Activated CD4-positive, alpha-beta T cell treated with anti-CD3 and anti-CD28 coated beads, Interleukin-2, Interleukin-6, amounts not matched to agents 100 ng/mL and 50 ng/mL, durations not matched to agents 16 hours and 8 hours (primary cell): ENCODE data around the gene SYNDIG1.

ENCODE experiments used
- DNase-seq: peaks from one replicate; pipeline ENCODE4 v3.0.0-alpha.2; 2020

SYNDIG1 gene

DNA sequence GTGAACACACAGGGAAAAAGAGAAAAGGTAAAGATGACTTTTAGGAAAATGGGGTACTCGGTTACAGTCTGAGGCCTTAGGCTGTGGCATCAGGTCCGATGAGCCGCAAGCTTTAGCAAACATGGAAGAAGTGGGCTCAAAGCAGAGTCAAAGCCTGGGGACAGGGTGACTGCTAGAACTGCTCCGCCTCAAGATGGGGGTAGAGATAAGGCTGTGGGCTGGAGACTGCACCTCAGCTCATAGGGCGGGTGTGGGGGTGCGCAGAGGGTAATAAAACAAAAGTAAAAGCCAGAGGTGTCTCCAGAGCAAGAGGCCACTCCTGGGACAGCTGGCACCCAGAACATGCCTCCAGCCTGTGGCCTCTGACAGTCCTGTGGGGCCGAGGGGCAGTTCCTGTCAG is 21.3 kb upstream of the SYNDIG1 start:
- no peak for DNase-seq

DNA sequence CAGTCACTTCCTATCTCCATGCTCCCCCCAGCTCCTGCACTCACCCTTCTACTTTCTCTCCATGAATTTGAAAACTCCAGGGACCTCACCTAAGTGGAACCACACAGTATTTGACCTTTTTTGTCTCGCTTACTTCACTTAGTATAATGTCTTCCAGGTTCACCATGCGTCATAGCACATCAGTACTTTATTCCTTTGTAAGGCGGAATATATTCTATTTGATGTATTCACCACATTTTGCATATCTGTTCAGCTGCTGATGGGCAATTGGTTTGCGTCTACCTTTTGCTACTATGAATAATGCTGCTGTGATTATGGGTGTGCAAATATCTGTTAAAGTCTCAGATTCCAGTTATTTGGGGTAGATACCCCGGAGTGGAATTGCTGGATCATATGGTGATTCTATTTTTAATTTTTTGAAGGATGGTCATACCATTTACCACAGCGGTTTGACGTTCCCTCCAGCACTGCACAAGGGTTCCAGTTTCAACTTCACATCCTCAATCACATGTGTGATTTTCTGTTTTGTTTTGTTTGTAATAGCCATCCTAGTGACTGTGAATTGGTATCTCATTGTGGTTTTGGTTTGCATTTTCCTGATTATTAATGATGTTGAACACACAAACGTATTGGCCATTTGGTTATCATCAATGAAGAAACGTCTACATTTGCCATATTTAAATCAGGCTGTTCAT is 20.3 kb upstream of the SYNDIG1 start:
- DNase-seq = no peak

DNA sequence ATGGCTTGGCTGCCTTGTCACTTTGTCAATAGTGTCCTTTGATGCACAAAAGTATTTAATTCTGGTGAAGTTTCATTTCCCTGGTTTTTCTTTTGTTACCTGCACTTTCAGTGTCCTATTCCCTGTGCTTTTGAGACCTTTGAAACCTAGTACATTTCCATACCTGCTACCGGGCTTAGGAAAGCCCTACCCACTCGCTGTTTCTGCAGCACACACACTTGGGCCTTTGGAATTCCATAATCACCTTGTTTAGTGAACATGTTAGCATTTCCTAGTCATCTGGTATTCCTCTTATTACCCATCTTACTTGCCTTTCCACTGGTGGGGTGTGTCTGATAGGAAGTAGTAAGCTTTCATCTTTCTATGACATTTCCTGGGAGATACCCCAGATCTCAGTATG is 19.3 kb upstream of the SYNDIG1 start:
- no peak for DNase-seq

DNA sequence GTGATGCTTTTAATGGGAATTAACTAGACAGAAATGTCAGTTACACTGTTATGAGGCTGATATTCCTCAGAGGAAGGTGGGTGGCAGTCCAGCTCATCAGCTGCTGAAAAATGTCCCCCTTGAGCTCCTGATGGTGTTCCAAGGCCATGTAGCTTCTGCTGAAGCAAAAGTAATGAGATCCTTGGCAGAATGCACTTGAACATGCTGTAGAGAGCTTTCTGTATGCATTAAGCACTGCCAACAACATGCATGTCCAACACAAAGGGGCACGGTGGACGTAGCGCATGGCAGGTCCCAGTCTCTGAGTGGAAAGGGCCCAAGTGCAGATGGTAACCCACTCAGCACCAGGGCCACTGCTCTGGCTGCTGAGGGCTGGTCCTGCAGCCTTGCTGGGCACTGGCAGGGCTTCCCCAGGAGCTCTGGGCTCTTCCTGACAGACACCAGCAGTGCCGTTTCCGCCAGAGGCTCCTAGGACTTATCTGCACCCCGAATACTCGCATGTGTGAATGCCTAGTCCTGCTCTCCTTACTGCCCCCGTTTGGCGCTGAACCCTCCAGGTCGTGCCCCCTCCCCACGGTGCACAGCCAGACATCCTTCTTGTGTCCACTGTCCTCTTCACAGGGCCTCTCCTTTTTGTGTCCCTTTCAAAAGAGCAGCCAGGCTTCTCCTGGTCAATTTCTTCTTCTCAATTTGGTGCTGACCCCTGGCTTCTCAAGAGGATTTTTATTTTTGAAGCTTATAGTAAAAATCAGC is 18.6 kb upstream of the SYNDIG1 start:
- DNase-seq = no peak

DNA sequence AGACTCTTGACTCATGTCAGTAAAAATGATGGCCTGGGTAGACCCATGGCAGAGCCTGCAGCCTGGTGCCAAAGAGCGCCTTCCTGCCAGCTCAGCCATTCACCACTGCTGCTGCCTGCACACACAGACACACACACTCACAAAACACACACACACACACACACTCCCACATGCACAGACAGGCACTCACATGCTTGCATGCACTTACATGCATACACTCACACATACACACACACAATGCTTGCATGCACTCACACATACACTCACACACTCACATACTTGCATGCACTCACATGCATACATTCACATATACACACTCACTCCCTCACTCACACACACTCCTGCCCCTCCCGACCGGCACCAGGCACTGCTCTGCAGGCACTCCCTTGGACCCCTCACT is 18.0 kb upstream of the SYNDIG1 start:
- DNase-seq = no peak

DNA sequence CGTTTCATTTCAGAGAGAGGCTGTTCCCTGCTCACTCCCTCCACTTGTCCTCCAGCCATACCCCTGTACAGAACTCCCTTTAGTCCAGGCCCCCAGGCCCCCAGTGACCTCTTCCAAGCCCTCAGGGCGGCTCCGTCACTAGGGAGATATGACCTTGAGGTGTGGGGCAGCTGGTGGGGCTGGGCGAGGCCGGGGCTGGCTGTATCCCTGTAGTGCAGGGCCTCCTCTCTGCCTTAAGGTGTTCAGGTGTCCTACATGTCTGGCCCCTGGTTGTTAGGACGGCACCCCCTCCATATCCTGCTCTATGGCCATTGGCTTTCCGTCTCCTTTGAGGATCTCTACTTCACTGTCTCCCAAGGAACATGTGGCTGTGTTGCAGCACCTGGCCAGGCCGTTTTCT is 17.4 kb upstream of the SYNDIG1 start:
- DNase-seq = no peak

DNA sequence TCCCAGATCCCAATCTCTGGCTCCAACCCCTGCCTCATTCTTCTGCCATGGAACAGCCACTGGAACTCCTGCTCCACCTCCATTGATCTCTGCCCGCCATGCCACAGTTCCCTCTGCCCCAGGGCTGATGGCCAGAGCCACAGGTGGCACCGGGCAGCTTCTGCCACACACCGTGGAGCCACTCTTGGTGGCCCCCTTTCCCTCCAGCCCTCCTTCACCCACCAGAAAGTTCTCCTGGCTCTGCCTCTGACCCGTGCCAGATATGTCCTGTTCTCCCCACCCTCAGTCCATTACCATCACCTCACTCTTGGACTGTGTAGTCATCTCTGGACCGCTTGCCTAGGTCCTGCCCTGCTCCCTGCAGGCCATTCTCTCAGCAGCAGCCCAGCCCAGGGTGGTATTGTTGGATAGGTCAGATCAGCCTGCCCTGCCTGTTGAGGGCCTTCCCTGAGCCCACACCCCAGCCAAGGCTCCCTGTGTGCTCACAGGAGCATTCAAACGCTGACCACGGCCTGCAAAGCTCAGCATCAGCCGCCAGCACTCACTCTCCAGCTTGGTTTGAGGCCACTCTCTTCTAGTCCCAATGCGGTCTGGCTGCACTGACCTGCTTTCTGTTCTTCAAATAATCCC is 16.8 kb upstream of the SYNDIG1 start:
- DNase-seq = no peak

DNA sequence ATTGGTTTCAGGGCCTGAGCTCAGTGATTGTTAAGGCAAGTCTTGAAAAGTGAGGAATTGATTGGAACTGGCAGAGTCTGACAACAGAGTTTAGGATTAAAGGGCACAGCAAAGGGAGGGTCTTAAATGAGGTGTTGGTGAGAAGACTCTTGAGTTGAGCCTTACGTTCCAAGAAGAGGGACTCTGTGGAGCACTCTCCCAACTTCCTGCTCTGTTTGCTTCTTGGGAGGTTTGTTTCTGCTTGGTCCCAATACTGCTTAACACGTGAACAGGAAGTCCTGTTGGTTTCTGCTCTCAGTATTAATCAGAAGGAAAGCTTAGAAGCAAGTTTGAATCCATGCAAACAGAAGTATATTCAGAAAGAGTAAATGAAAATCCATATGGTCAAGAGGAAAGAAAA is 15.6 kb upstream of the SYNDIG1 start:
- DNase-seq = peak; percentile 3

DNA sequence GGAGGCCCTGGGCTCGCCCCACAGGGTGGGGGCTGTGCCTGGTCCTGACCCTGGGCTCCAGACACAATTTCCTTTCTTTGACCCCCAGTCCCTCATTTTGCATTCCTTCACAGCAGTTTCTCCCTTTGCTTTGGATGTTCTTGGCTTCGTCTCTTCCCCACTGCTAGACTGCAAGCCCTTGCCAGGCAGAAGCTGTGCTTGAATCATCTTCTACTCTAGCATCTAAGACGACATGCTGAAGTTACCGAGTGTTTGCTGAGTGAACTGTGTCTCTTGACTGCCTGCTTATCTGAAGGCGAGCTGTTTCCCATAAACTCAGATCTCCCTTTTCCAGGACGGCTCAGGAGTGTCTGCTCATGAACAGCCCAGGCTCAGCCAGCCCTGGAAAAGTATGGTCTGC is 14.3 kb upstream of the SYNDIG1 start:
- no peak for DNase-seq

DNA sequence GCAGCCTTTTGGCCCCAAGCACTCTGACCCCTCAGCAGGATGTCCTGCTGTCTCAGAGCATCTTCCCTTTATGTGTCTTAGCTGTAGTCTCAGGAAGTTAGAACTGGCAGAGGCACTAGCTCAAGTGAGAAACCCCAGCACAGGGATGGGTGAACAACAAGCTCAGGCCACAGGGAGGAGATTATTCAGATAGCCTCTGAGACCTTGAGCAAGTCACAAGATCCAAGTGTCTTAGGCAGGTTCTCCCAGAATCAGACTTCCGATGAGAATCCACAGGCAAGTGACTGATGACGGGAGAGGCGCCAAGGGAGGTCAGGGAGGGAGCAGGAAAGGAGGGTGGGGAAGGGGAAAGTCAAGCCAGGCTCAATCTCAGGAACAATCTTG is 13.0 kb upstream of the SYNDIG1 start:
- DNase-seq = no peak

DNA sequence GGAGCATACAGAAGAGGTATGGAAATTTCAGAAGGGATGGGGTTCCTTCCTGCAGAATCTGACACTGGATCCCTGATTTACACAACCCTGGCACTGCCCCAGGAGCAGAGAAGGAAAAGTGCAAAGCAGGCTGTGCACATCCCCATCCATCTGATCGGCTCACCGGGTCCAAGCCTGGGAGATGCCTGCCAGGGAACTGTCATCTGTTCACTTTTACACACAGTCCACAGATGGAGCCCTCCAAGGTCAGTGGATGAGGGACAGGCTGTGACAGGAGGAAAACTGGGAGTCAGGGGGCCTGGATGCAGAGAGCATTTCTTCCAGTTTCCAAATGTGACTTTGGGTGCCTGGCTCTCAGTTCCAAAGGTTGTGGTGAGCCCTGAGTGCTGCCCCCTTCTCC is 11.0 kb upstream of the SYNDIG1 start:
- no peak for DNase-seq

DNA sequence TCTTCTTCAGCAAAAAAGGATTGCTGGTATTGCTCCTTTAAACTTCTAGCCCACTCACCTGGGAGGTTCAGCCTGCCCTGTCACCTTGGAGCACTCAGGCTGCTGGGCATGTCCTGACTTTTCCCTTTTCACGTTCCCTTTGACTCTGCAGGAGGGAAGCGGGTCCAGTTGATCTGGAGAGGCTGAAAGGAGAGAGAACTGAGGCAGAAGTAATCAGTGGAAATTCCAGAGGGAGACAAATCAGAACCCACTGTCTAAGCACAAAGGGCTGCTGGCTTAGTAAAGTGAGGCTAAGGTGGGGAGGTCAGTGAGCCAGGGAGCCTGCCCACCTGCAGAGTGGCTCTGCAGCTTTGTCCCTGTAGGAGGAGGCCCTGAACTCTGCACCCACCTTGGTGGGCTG is 9.7 kb upstream of the SYNDIG1 start:
- DNase-seq = no peak

DNA sequence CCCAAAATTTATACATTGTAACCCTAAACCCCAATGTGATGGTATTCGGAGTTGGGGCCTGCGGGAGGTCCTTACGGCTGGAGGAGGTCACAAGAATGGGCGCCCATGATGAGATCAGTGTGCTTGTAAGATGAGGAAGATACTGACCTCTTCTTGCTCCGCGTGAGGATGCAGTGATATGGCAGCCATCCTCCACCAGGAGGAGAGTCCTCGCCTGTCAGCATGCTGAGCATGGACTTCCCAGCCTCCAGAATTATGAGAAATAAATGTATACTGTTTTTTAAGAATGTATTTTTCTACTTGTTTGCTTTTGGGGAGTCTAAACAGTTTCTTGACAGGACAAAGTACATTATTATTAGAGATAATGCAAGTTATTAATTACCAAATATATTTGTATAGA is 8.7 kb upstream of the SYNDIG1 start:
- no peak for DNase-seq

DNA sequence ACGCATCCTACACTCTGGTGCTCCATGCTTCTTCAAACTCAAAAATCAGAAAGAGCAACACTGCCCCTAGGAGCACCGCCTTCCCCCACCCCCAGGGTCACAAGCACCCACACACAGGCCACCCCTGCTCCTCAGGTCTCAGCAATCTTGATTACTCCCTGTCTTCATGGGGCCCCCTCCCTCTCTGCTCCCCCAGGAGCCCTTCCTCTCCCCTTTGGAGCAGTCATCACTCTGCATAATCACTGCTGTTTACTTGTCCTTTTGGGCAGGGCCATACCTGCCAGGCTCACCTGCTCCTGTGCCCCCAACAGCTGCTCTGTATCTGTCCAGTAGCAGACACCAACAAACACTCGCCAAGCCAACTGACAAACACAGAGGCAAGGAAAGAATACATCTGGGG is 7.6 kb upstream of the SYNDIG1 start:
- no peak for DNase-seq

DNA sequence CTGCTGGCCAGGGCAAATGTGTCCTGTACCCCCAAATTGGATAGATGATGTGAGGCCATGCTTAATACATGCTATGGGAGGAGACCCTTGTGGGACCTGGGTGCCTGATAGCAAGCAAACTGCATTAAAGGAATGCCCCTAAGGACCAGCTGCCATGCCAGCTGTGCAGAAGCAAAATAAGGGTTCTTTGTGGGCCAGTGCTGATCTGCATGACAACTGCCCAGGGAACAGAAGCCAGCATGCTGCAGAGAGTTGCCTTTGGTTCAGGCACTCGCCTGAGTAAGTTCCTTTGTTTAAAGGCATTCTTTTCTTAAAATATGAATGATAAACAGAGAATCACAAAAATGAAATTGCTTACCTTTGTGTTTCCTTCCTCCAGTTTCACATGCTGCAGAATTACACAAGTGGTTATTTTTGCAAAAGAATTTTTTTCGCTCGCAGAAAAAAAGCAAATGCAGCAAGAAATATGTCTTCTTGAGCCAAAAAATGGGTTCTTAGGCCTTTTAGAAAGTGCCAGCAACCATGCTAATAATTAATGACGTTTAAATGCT is 6.9 kb upstream of the SYNDIG1 start:
- DNase-seq = no peak

DNA sequence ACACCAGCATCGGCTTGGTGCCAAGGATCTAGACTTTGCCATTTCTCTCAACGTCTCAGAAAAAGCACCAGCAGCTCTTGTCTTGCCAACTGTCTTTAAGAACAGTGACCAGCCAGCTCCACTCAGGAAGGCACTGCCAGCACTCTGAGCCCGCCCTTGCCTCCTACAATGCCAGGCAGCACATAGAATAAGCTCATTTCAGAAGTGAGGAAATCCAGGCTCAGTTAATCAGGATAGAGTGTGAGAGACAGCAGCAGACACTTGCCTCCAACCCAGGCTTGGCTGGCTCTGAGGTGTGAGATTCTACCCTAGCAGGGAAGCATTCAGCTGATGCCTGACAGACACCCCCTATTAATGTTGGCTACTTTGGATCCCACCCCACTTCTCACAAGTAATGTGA is 4.3 kb upstream of the SYNDIG1 start:
- DNase-seq = no peak

DNA sequence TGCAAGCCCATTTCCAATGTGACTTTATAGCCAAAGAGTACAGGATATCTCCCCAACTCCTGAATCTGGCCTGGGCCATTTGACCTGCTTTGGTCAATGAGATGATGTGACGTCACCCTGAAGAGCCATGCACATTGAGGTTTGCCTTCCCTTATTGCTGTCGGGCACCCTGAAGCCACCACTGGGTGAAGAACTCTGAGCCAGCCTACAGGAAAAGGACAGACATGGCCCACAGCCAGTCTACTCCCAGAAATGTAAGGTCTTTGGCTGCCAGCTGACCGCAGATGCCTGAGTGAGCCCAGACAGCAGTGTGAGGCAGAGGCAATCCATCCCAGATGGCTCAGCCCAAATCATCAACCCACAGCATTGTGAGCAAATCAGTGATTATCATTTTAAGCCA is 3.7 kb upstream of the SYNDIG1 start:
- DNase-seq = no peak

DNA sequence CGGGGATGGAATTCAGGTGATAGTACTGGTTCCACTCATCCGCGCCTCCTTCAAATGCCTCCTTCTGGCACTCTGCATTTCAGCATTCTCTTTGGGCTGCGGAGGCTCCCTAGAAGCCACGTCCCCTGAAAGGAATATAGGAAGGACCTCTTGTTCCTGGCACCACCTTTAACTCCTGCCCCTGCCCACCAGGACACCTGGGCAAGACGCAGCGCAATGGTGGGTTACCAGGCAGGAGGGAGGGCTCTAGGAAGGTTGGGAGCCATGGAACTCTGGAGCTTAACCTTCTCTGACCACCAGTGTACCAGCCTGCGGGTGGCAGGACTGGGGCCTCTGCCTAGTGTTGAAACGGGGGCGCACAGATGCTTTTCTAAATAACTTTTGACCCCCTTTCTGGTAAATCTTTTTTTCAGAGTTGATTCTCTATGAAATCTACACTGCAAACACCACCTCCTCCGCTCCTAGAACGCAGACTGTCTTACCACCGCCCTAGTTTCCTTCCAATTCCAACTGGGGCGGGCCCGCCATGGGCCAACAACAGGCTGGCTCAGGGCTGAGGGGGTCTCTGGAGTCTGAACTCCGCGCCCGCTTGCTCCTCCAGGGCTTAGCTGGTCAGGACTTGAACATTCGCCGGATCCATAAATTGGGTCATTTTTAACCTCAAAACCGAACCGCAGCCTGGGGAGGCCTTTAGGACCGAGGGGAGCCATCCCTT is 871 bp upstream of the SYNDIG1 start:
- DNase-seq = no peak

DNA sequence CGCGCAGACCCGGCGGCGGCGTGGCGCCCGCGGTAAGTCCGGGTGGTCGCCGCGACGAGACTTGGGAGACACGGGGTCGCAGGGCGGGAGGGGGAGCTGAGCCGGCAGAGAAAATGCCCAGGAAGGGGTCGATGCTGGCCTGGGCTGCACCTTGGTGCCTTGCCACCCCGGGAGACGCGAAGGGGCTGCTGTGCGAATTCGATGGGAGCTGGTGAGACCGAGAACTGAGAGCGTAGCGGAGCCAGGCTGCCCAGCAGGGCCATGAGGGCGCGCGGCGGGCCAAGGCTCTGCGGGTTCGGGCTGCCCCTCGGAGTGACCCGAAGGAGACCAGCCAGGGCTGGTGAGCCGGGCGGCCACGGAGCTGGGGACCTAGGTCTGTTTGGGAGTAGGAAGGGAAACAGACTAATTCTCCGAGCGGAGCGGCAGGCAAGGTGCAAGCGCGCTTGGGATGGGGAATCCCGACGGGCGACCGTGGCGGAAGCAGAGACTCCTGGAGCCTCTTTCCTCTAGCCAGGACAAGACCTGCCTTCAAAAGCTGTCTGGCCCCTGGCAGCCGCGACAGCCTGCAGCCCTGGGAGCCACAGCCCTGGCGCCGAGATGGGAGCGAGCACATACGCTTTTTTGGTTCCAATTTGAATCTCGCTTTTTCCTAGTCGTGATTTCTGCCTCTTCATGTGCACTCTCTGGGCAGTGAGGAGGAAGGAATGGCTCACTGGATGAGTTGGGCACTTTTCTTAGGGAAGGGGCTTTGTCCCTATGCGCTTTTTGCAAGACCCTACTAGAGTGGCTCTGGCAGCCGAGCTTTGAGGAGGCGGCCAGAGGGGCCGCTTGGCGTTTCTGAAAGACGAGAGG is 691 bp downstream of the SYNDIG1 start:
- DNase-seq = no peak

DNA sequence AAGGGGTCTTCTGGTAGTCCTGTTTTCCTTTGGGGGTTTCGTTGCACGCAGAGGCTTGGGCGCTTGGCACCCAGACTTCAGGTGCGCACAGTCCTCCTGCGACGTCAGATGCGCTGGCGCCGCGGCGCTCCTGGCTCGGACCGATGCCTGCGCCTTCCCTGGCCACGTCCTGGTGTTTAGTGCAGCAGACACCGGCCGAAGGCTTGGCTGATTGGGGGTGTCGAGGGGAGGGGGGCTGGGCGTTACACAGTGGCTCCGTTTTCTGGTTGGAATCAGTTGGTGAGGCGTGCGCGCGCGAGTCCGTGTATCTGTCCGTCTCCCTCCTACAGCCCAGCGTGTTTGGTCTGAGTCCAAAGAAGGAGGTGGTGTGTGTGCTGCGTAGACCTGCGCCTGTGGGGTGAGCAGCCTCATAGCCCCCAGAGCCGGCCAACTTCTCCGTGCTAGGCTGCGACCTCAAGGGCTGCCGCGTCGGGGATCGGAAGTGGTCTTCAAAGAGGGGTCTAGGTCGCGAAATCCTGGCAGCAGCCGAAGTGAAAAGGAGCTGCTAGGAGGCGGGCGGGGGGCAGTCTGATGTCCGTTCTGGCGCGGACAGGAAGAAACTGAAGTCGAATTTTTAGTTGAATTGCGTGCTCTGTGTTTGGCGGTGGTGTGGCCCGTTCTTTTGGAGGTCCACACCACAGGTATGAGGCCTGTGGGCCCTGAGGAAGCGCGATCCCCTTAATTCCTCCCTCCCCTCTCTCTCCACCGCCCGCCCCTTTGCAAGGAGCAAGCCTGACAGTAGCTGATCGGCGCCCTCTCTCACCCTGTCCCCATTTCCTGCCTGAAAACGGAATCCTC is 1.5 kb downstream of the SYNDIG1 start:
- no peak for DNase-seq

DNA sequence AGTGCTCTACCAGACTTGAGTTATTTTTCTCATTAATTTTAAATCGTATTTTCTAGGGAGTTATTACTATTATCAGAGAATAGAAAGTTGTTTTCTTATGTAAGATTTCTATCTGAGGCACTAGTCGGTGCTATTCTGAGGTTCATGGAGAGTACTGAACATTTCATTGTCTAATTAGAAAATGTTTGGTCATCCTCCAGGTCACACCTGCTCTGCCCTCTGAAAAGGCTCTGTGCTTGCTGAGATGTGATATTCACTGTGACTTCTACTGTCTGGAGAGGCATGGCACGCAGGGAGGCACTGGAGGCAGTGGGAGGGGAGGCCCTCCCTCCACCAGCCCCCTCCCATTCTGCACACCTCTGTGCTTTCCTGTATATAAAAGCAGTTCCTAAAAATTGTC is 3.0 kb downstream of the SYNDIG1 start:
- no peak for DNase-seq
